ENCODE data around the gene LDB3.

The LDB3 gene

GRCh38 chr10:86651631-86652331 lies 16.5 kb upstream of the LDB3 start:
- DNase-seq = no peak

- peak; percentile 96 for DNase-seq
Observed at GRCh38 chr10:86652361-86653202, 15.7 kb upstream of the LDB3 start.

GRCh38 chr10:86653379-86653778 lies 14.9 kb upstream of the LDB3 start:
- DNase-seq = no peak

GRCh38 chr10:86653987-86654386 lies 14.3 kb upstream of the LDB3 start:
- no peak for DNase-seq

- no peak for DNase-seq
Observed at GRCh38 chr10:86654411-86655172, 13.7 kb upstream of the LDB3 start, which contains the start of gene OPN4. OPN4 (plus strand) TSS chr10:86654547; CDS start chr10:86654784, 237 bp downstream.

- no peak for DNase-seq
Observed at GRCh38 chr10:86655173-86655540, 13.2 kb upstream of the LDB3 start.

- no peak for DNase-seq
Observed at GRCh38 chr10:86655596-86655995, 12.7 kb upstream of the LDB3 start.

GRCh38 chr10:86657011-86657395 lies 11.3 kb upstream of the LDB3 start:
- no peak for DNase-seq

- no peak for DNase-seq
Observed at GRCh38 chr10:86657396-86658011, 10.8 kb upstream of the LDB3 start.

- DNase-seq = no peak
Observed at GRCh38 chr10:86658261-86658741, 10.0 kb upstream of the LDB3 start.

GRCh38 chr10:86658751-86659150 lies 9.6 kb upstream of the LDB3 start:
- DNase-seq = no peak

- DNase-seq = no peak
Observed at GRCh38 chr10:86659161-86659691, 9.1 kb upstream of the LDB3 start.

GRCh38 chr10:86659721-86660453 lies 8.4 kb upstream of the LDB3 start:
- no peak for DNase-seq

GRCh38 chr10:86661161-86662025 lies 6.9 kb upstream of the LDB3 start:
- DNase-seq = no peak

- no peak for DNase-seq
Observed at GRCh38 chr10:86662186-86663045, 5.9 kb upstream of the LDB3 start.

GRCh38 chr10:86663046-86663345 lies 5.3 kb upstream of the LDB3 start:
- no peak for DNase-seq

GRCh38 chr10:86663576-86664339 lies 4.6 kb upstream of the LDB3 start:
- no peak for DNase-seq

GRCh38 chr10:86664341-86665217 lies 3.7 kb upstream of the LDB3 start:
- DNase-seq = no peak
